GM23338 (cell line): Measurements from ENCODE around the gene SESN3. TPM values are rescaled to one million over a fixed set of nuclear protein-coding genes. Genes with fewer than 3 reads are reported as not detected.

Experiments used
- ATAC-seq: fragments of 200-7000 bp; cut with Tn5 transposase; 3 replicates; pipeline ENCODE4 v1.9.1; 2020
- DNase-seq: peaks from one replicate; pipeline ENCODE4 v3.0.0-alpha.2; 2015; ENCODE audit warnings: low spot score
- H2AFZ ChIP-seq: fragments of 200-600 bp; sonication (generic); 2 replicates; pipeline ENCODE4 v1.8.0; 2016; ENCODE audit warnings: antibody characterized with exemption, mild to moderate bottlenecking, moderate library complexity
- H3F3A ChIP-seq: fragments of 200-600 bp; sonication (generic); replicated peaks from 2 replicates; pipeline ENCODE4 v1.8.0; 2017; ENCODE audit warnings: antibody characterized with exemption, mixed run types, low read depth
- H3K27ac ChIP-seq: fragments of 200-600 bp; sonication (generic); 2 replicates; pipeline ENCODE4 v1.6.1; 2016; ENCODE audit warnings: low read depth
- H3K27me3 ChIP-seq: fragments of 200-600 bp; sonication (generic); 2 replicates; pipeline ENCODE4 v1.8.0; 2016; ENCODE audit warnings: mild to moderate bottlenecking, mixed run types, moderate library complexity; ENCODE audit not compliant: insufficient read depth
- H3K36me3 ChIP-seq: fragments of 200-600 bp; sonication (generic); 2 replicates; pipeline ENCODE4 v1.8.0; 2016; ENCODE audit warnings: mild to moderate bottlenecking; ENCODE audit not compliant: insufficient read depth
- H3K4me1 ChIP-seq: fragments of 200-600 bp; sonication (generic); 2 replicates; pipeline ENCODE4 v1.8.0; 2016; ENCODE audit warnings: mild to moderate bottlenecking, moderate library complexity; ENCODE audit not compliant: insufficient read depth
- H3K4me2 ChIP-seq: fragments of 200-600 bp; sonication (generic); 2 replicates; pipeline ENCODE4 v1.7.1; 2017; ENCODE audit warnings: mixed run types
- H3K4me3 ChIP-seq: fragments of 200-600 bp; sonication (generic); 2 replicates; pipeline ENCODE4 v1.6.1; 2016; ENCODE audit warnings: mixed run types
- H3K79me2 ChIP-seq: fragments of 200-600 bp; sonication (generic); replicated peaks from 2 replicates; pipeline ENCODE4 v1.8.0; 2017; ENCODE audit warnings: mild to moderate bottlenecking; ENCODE audit not compliant: insufficient read depth
- H3K9me2 ChIP-seq: fragments of 200-600 bp; sonication (generic); 2 replicates; pipeline ENCODE4 v1.8.0; 2017; ENCODE audit not compliant: insufficient read depth
- H4K20me1 ChIP-seq: fragments of 200-600 bp; sonication (generic); replicated peaks from 2 replicates; pipeline ENCODE4 v1.8.0; 2017; ENCODE audit warnings: mild to moderate bottlenecking; ENCODE audit not compliant: insufficient read depth
- H3K27ac Mint-ChIP-seq: 2 replicates; pipeline ENCODE4 v1.8.0; 2020; ENCODE audit warnings: inconsistent platforms, mild to moderate bottlenecking, moderate library complexity, mixed read lengths
- H3K27me3 Mint-ChIP-seq: 3 replicates; pipeline ENCODE4 v1.8.0; 2022; ENCODE audit warnings: low read depth, mild to moderate bottlenecking, moderate library complexity, mixed read lengths, inconsistent platforms; ENCODE audit not compliant: insufficient read depth, poor library complexity
- H3K36me3 Mint-ChIP-seq: 3 replicates; pipeline ENCODE4 v1.8.0; 2021; ENCODE audit warnings: low read depth, mild to moderate bottlenecking, inconsistent platforms, moderate library complexity, mixed read lengths
- H3K4me1 Mint-ChIP-seq: 3 replicates; pipeline ENCODE4 v1.8.0; 2020; ENCODE audit warnings: mild to moderate bottlenecking, inconsistent platforms, mixed read lengths
- H3K4me3 Mint-ChIP-seq: 3 replicates; pipeline ENCODE4 v1.8.0; 2021; ENCODE audit warnings: moderate library complexity, mild to moderate bottlenecking, inconsistent platforms, mixed read lengths
- H3K9me3 Mint-ChIP-seq: 3 replicates; pipeline ENCODE4 v1.8.0; 2020; ENCODE audit warnings: moderate library complexity, mild to moderate bottlenecking, inconsistent platforms, mixed read lengths
- CREB1 ChIP-seq: fragments of 250-450 bp; sonication (Bioruptor Pico); IDR thresholded peaks from 2 replicates; pipeline ENCODE4 v1.5.0; 2020; ENCODE audit warnings: low read depth, mild to moderate bottlenecking, moderate library complexity
- EZH2 ChIP-seq: fragments of 200-600 bp; sonication (generic); IDR thresholded peaks from one replicate; pipeline ENCODE4 v1.8.0; 2017; ENCODE audit warnings: antibody characterized with exemption, mild to moderate bottlenecking, low read depth; ENCODE audit not compliant: unreplicated experiment
- EZH2phosphoT487 ChIP-seq: fragments of 200-600 bp; sonication (generic); IDR thresholded peaks from one replicate; pipeline ENCODE4 v1.8.1; 2018; ENCODE audit warnings: antibody characterized with exemption; ENCODE audit not compliant: unreplicated experiment
- JUNB ChIP-seq: IDR thresholded peaks from one replicate; pipeline ENCODE4 v1.6.1; 2016; ENCODE audit warnings: antibody characterized with exemption; ENCODE audit not compliant: unreplicated experiment
- NANOG ChIP-seq: IDR thresholded peaks from 2 replicates; pipeline ENCODE4 v1.6.1; 2016; ENCODE audit warnings: antibody characterized with exemption, borderline replicate concordance
- POLR2AphosphoS5 ChIP-seq: IDR thresholded peaks from 2 replicates; pipeline ENCODE4 v1.6.1; 2016; ENCODE audit warnings: antibody characterized with exemption, low read depth
- STAT1 ChIP-seq: IDR thresholded peaks from one replicate; pipeline ENCODE4 v1.6.1; 2016; ENCODE audit warnings: antibody characterized with exemption; ENCODE audit not compliant: unreplicated experiment
- ZNF114 ChIP-seq: fragments of 250-450 bp; sonication (Bioruptor Pico); IDR thresholded peaks from 2 replicates; pipeline ENCODE4 v1.5.0; 2020; ENCODE audit warnings: mild to moderate bottlenecking, moderate library complexity
- ZNF331 ChIP-seq: fragments of 250-450 bp; sonication (Bioruptor Pico); IDR thresholded peaks from 2 replicates; pipeline ENCODE4 v1.5.0; 2020; ENCODE audit warnings: low read depth, mild to moderate bottlenecking, moderate library complexity
- polyA plus RNA-seq: library from polyadenylated mRNA; unstranded; fragments of >200 nt; fragmentation: Nextera tagmentation; extraction: Ambion mirVana; gene quantifications from 2 replicates; pipeline ENCODE4 v1.2.1, GENCODE V29; 2016
- total RNA-seq: library from RNA; depleted of rRNA; stranded (reverse); fragments of >200 nt; shearing (Covaris generic); gene quantifications from 2 replicates; pipeline ENCODE4 v1.2.3, GENCODE V29; 2014
- TF ChIP-seq, protein P1 (sequence below): IDR thresholded peaks from one replicate; pipeline ENCODE4 v1.6.1; 2018; ENCODE audit warnings: antibody characterized with exemption; ENCODE audit not compliant: unreplicated experiment
- TF ChIP-seq, protein P2 (sequence below): IDR thresholded peaks from 2 replicates; pipeline ENCODE4 v1.6.1; 2016; ENCODE audit warnings: antibody characterized with exemption
- TF ChIP-seq, protein P3 (sequence below): fragments of 250-450 bp; sonication (Bioruptor Pico); IDR thresholded peaks from 2 replicates; pipeline ENCODE4 v1.5.0; 2020; ENCODE audit warnings: mild to moderate bottlenecking, moderate library complexity
- TF ChIP-seq, protein P4 (sequence below), 2 experiments: fragments of 200-600 bp in 1 of 2; sonication (generic) in 1 of 2; conservative IDR thresholded peaks; 2 replicates each; pipeline versions ENCODE4 v1.5.1 to v1.6.1; 2016 to 2017; ENCODE audit warnings: antibody characterized with exemption in 2 of 2, low read depth in 2 of 2, mild to moderate bottlenecking in 2 of 2, moderate library complexity in 1 of 2

SESN3 gene
- total and polyA plus RNA-seq, 2 experiments from 2014 or later: 5.5 to 30.5 TPM

DNA sequence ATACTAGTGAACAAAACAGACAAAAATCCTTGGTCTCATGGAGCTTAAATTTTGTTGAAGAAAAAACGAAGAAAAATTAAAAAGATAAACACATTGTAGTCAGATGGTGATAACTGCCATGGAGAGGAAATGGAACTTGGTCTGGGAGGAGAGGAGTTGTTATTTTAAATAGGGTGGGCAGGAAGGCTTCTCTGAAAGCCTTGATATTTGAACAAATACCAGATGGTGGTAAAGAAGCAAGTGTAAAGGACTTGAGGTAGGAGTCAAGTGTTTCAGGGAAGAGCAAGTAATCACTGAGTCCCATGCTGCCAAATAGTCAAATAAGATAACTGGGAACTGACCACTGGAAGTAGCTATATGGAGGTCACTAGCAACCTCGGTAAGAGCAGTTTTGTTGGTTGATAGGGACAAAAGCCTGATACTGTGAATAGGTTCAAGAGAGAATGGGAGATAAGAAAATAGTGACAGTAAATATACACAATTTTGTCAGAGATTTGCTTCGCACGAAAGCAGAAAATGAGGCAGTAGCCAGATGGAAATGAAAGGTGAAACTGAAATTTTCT, 55.1 kb downstream of the SESN3 start:
- H3K4me1 Mint-ChIP-seq: no peaks in the 10 kb centered on the region
- Histone ChIP-seq H3K27ac (no peak overlapping the region), H3K36me3 (peaks cover 4% of the 10 kb centered on the region; the same call in 1 of the 2 replicates), H3F3A (no peaks in the 10 kb centered on the region), H3K4me2 (no peak overlapping the region), H3K9me2 (no peaks in the 10 kb centered on the region), H3K79me2 (no peaks in the 10 kb centered on the region), H3K27me3 (no peaks in the 10 kb centered on the region), H3K4me1 (no peaks in the 10 kb centered on the region), H2AFZ (no peak overlapping the region), H4K20me1 (no peaks in the 10 kb centered on the region), H3K4me3 (no peak overlapping the region)
- no peak overlapping the region for H3K27ac Mint-ChIP-seq
- no peaks in the 10 kb centered on the region for H3K27me3 Mint-ChIP-seq
- no peak for DNase-seq
- TF ChIP-seq EZH2phosphoT487: no peak
- no peak for TF ChIP-seq JUNB
- no peak for TF ChIP-seq ZNF114 (CRISPR knock-in tag)
- TF ChIP-seq POLR2AphosphoS5: no peak
- TF ChIP-seq ZNF331 (CRISPR knock-in tag): no peak
- no peak for TF ChIP-seq EZH2
- TF ChIP-seq, protein P1, sequence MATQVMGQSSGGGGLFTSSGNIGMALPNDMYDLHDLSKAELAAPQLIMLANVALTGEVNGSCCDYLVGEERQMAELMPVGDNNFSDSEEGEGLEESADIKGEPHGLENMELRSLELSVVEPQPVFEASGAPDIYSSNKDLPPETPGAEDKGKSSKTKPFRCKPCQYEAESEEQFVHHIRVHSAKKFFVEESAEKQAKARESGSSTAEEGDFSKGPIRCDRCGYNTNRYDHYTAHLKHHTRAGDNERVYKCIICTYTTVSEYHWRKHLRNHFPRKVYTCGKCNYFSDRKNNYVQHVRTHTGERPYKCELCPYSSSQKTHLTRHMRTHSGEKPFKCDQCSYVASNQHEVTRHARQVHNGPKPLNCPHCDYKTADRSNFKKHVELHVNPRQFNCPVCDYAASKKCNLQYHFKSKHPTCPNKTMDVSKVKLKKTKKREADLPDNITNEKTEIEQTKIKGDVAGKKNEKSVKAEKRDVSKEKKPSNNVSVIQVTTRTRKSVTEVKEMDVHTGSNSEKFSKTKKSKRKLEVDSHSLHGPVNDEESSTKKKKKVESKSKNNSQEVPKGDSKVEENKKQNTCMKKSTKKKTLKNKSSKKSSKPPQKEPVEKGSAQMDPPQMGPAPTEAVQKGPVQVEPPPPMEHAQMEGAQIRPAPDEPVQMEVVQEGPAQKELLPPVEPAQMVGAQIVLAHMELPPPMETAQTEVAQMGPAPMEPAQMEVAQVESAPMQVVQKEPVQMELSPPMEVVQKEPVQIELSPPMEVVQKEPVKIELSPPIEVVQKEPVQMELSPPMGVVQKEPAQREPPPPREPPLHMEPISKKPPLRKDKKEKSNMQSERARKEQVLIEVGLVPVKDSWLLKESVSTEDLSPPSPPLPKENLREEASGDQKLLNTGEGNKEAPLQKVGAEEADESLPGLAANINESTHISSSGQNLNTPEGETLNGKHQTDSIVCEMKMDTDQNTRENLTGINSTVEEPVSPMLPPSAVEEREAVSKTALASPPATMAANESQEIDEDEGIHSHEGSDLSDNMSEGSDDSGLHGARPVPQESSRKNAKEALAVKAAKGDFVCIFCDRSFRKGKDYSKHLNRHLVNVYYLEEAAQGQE: no peak
- TF ChIP-seq NANOG: no peak
- no peak for TF ChIP-seq STAT1
- TF ChIP-seq, protein P2, sequence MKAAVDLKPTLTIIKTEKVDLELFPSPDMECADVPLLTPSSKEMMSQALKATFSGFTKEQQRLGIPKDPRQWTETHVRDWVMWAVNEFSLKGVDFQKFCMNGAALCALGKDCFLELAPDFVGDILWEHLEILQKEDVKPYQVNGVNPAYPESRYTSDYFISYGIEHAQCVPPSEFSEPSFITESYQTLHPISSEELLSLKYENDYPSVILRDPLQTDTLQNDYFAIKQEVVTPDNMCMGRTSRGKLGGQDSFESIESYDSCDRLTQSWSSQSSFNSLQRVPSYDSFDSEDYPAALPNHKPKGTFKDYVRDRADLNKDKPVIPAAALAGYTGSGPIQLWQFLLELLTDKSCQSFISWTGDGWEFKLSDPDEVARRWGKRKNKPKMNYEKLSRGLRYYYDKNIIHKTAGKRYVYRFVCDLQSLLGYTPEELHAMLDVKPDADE: no peak
- TF ChIP-seq, protein P3, sequence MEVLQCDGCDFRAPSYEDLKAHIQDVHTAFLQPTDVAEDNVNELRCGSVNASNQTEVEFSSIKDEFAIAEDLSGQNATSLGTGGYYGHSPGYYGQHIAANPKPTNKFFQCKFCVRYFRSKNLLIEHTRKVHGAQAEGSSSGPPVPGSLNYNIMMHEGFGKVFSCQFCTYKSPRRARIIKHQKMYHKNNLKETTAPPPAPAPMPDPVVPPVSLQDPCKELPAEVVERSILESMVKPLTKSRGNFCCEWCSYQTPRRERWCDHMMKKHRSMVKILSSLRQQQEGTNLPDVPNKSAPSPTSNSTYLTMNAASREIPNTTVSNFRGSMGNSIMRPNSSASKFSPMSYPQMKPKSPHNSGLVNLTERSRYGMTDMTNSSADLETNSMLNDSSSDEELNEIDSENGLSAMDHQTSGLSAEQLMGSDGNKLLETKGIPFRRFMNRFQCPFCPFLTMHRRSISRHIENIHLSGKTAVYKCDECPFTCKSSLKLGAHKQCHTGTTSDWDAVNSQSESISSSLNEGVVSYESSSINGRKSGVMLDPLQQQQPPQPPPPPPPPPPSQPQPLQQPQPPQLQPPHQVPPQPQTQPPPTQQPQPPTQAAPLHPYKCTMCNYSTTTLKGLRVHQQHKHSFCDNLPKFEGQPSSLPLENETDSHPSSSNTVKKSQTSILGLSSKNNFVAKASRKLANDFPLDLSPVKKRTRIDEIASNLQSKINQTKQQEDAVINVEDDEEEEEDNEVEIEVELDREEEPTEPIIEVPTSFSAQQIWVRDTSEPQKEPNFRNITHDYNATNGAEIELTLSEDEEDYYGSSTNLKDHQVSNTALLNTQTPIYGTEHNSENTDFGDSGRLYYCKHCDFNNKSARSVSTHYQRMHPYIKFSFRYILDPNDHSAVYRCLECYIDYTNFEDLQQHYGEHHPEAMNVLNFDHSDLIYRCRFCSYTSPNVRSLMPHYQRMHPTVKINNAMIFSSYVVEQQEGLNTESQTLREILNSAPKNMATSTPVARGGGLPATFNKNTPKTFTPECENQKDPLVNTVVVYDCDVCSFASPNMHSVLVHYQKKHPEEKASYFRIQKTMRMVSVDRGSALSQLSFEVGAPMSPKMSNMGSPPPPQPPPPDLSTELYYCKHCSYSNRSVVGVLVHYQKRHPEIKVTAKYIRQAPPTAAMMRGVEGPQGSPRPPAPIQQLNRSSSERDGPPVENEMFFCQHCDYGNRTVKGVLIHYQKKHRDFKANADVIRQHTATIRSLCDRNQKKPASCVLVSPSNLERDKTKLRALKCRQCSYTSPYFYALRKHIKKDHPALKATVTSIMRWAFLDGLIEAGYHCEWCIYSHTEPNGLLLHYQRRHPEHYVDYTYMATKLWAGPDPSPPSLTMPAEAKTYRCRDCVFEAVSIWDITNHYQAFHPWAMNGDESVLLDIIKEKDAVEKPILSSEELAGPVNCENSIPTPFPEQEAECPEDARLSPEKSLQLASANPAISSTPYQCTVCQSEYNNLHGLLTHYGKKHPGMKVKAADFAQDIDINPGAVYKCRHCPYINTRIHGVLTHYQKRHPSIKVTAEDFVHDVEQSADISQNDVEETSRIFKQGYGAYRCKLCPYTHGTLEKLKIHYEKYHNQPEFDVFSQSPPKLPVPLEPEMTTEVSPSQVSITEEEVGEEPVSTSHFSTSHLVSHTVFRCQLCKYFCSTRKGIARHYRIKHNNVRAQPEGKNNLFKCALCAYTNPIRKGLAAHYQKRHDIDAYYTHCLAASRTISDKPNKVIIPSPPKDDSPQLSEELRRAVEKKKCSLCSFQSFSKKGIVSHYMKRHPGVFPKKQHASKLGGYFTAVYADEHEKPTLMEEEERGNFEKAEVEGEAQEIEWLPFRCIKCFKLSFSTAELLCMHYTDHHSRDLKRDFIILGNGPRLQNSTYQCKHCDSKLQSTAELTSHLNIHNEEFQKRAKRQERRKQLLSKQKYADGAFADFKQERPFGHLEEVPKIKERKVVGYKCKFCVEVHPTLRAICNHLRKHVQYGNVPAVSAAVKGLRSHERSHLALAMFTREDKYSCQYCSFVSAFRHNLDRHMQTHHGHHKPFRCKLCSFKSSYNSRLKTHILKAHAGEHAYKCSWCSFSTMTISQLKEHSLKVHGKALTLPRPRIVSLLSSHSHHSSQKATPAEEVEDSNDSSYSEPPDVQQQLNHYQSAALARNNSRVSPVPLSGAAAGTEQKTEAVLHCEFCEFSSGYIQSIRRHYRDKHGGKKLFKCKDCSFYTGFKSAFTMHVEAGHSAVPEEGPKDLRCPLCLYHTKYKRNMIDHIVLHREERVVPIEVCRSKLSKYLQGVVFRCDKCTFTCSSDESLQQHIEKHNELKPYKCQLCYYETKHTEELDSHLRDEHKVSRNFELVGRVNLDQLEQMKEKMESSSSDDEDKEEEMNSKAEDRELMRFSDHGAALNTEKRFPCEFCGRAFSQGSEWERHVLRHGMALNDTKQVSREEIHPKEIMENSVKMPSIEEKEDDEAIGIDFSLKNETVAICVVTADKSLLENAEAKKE (CRISPR knock-in tag): no peak
- TF ChIP-seq, protein P4, sequence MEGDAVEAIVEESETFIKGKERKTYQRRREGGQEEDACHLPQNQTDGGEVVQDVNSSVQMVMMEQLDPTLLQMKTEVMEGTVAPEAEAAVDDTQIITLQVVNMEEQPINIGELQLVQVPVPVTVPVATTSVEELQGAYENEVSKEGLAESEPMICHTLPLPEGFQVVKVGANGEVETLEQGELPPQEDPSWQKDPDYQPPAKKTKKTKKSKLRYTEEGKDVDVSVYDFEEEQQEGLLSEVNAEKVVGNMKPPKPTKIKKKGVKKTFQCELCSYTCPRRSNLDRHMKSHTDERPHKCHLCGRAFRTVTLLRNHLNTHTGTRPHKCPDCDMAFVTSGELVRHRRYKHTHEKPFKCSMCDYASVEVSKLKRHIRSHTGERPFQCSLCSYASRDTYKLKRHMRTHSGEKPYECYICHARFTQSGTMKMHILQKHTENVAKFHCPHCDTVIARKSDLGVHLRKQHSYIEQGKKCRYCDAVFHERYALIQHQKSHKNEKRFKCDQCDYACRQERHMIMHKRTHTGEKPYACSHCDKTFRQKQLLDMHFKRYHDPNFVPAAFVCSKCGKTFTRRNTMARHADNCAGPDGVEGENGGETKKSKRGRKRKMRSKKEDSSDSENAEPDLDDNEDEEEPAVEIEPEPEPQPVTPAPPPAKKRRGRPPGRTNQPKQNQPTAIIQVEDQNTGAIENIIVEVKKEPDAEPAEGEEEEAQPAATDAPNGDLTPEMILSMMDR (conservative IDR thresholded peaks at IDR 0.05; ENCODE audit: low read depth in 2 of 2): no peak
- no peak for TF ChIP-seq CREB1 (CRISPR knock-in tag)
- no peaks in the 10 kb centered on the region for H3K9me3 Mint-ChIP-seq
- no peak overlapping the region for H3K4me3 Mint-ChIP-seq
- H3K36me3 Mint-ChIP-seq: peaks cover 3% of the 10 kb centered on the region; the same call in 1 of the 3 replicates
- no peak for ATAC-seq
